ENCODE results near the gene NKIRAS2.

The NKIRAS2 gene

DNA sequence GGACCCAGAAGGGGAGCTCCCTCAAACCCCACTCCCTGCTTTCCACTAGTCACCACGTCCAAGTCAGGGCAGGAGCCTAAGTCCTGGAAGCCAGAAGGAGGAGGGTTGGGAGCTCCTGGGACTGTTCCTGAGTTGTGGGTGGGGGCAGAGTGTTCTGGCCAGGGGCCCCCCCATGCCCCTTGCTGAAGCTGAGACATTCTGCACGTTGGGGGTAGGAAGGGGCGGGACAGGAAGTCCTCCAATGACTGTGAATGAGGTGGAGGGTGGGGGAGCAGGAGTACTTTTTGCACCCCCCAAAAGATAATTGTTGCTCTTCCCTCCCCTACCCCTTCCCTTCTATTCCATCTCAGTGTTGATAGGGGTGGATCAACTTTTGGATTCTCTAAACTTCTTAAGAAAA, 51.9 kb downstream of the NKIRAS2 start:
- no peak for DNase-seq (ENCODE audit: low spot score)
- in situ Hi-C loops (cut with MboI; ENCODE audit: low pct_unique_long_range_greater_than_20kb, low sequenced_read_pairs, unreplicated experiment) = no loop called here
- TF ChIP-seq, protein P1, sequence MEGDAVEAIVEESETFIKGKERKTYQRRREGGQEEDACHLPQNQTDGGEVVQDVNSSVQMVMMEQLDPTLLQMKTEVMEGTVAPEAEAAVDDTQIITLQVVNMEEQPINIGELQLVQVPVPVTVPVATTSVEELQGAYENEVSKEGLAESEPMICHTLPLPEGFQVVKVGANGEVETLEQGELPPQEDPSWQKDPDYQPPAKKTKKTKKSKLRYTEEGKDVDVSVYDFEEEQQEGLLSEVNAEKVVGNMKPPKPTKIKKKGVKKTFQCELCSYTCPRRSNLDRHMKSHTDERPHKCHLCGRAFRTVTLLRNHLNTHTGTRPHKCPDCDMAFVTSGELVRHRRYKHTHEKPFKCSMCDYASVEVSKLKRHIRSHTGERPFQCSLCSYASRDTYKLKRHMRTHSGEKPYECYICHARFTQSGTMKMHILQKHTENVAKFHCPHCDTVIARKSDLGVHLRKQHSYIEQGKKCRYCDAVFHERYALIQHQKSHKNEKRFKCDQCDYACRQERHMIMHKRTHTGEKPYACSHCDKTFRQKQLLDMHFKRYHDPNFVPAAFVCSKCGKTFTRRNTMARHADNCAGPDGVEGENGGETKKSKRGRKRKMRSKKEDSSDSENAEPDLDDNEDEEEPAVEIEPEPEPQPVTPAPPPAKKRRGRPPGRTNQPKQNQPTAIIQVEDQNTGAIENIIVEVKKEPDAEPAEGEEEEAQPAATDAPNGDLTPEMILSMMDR (IDR thresholded peaks at IDR 0.05; ENCODE audit: extremely low read depth, insufficient read depth, missing control alignments) = no peak

DNA sequence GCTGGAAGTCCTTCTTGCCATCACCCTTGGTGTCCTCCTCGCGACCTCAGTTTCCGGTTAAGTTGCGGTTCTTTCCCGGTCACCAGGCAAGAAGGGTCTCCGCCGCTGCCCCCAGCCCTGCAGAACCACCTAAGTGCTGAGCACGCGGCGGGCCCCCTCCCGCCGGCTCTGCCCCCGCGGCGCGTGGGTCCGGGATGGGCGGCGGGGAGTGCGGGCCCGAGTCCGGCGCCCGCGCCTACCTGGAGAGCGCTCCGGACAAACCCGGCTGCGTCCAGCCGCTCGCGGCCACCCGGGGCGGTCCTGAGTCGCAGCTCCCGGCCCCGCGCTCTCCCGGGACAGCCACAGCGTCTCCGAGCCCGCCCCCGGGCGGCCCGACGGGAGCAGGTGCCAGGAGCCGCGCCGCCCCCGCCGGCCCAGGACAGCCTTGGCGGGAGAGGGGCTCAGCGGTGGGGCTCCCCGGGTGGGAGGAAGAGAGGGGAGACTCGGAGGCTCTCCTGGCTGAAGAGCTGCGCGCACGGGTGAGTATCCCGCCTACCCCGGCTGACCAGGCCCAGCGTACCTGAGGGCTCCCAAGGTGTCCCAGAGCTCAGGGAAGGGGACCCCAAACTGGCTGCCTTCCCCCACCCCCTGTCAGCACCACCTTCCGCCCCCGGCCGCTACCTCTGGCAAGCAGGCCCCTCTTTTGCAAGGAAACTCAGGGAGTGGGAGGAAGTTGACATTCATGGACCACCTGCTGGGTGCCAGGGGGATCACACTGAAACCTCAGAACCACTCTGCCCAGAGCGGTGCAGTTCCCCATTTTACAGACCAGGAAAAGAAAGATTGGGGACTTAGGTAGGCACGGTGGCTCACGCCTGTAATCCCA, 52.7 kb downstream of the NKIRAS2 start:
- no peak for DNase-seq (ENCODE audit: low spot score)
- TF ChIP-seq, protein P1 (IDR thresholded peaks at IDR 0.05; ENCODE audit: extremely low read depth, insufficient read depth, missing control alignments) = no peak
- in situ Hi-C loops (cut with MboI; ENCODE audit: low pct_unique_long_range_greater_than_20kb, low sequenced_read_pairs, unreplicated experiment) = no loop called here

All from GM13977 (cell line).